ENCODE measurements around the gene CENPL.

GRCh38 chr1:173870252-173871075 is 45.8 kb upstream of the CENPL start:
- no peak for TF ChIP-seq CTCF (conservative IDR thresholded peaks at IDR 0.05; ENCODE audit: low read depth, low read length)
- no peak for TF ChIP-seq EZH2phosphoT487 (IDR thresholded peaks at IDR 0.05; ENCODE audit: borderline replicate concordance, low read length)

Data from PC-3 (cell line).